GM19438 (cell line): ENCODE data around the gene UCN3.

Experiments used
- ATAC-seq: cut with Tn5 transposase; IDR thresholded peaks from one replicate; pipeline ENCODE4 v1.9.1; 2021; ENCODE audit warnings: low read depth; ENCODE audit not compliant: unreplicated experiment

UCN3 gene

DNA sequence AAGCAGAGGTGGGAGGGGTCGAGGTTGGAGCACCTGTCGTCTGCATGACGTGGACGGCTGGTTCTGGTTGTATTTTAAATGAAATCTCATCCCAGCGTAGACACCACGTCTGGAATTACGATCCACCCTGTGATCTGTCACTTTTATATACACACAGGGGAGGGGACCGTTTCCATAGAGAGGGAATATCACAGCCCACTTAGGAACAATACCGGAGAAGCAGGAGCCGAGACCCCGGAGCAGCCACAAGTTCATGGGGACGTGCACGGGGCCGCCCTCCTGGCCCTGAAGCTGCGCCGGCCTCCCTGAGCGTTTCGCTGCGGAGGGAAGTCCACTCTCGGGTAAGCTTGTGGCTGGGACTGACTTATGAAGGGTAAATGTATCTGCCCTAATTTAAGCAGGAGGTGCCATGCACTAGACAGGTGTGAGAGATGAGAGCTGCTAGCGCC lies at the start of gene UCN3:
UCN3 (plus strand) TSS at position 77 of the 449 bp plus-strand sequence. CDS start 8,755 bp downstream, outside the sequence.
- ATAC-seq, result no peak

DNA sequence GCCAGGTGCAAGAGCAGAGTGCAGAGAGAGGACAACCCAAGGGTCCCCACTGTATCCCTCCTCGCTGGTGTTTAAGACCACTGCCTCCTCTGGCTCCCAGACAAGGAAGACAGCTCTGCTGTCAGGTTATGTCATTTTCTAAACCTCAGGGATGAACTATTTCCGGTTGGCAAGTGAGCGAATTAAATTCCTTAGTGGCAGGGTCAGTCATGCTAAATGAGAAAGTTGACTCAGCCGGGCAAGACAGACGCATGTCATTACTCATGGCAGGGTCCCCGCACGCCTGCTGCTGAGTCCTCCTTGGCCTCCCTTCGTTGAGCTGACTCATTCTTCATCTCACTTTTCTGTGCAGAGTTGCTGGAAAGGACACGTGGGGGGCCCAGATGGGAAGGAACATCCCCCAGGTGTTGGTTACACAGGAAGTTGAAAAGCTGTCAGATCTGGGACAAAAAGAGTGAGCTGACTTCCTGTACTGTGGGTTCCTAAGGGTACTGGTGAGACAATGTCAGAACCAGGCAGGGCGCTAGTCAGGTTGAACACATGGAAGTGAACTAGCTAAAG lies 47.1 kb upstream of the UCN3 start:
- no peak for ATAC-seq

GRCh38 chr10:5318148-5318547 lies 46.6 kb upstream of the UCN3 start:
- no peak for ATAC-seq

GRCh38 chr10:5319863-5320262 lies 44.9 kb upstream of the UCN3 start:
- no peak for ATAC-seq

DNA sequence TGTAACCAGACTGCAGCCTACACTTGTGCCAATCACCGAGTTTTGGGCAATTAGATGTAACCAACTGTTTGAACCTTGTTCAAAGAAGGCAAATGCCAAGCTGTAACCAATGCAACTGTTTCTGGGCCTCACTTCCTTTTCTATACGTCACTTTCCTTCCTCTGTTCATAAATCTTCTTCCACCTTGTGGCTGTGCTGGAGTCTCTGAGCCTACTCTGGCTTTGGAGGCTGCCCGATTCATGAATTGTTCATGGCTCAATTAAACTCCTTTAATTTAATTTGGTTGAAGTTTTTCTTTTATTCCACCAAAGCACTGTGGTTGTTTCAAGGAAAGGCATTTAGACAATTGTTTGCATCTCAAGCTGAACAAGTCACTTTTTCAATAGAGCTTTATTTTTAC lies 43.5 kb upstream of the UCN3 start:
- ATAC-seq, result no peak

DNA sequence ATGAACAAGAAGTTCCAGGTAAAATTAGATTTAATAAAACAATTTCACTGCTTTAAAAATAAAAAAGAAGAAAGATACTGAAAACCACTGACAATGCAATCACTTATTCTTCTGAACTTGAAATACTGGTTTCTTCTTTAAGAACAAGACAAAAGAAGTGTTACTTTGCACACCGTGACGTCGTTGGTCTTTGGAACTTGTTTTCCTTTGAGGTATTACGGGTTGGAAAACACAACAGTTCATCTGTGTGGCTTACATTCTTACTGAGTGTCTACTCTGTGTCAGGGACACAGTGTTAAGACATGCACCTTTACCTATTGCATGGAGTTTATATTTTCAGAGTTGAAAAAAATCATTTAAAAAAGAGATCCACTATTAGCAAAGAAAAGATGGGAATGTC lies 41.3 kb upstream of the UCN3 start:
- ATAC-seq, result no peak

GRCh38 chr10:5325076-5325475 lies 39.7 kb upstream of the UCN3 start:
- ATAC-seq, result no peak

- no peak for ATAC-seq
Measured at GRCh38 chr10:5334196-5334880, 30.4 kb upstream of the UCN3 start.

DNA sequence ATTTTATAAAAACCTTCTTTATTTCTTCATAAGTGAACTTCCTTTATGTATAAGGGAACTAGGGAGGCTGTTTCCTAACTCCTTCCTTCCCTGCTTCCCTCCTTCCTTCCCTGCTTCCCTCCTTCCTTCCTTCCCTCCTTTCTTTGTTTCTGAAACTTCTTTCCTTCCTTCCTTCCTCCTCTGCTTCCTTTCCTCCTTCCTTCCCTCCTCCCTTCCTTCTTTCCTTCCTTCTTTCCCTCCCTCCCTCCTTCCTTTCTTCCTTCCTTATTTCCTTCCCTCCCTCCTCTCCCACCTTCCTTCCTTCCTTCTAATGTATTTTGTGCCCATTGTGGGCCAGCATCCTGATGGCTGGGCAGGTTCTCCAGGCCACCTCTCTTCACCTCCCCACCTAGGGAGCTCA lies 26.8 kb upstream of the UCN3 start:
- ATAC-seq, result no peak

DNA sequence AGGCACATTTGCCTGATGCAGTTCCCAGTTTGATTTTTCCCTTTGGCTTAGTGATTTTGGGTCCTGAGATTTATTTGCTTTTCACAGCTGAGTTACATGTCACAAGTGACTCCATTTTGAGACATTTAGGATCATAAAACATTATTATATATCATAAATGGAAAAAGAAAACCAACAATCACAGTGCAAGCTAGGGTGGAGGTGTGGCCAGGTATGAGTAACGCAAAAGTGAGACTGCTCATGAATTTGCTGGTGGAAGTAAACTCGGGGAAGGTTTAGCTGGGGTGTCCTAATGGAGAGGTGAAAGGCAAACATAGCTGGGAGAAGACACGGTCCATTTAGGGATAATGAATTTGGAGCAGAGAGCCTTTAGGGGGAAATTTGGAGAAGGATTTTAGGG lies 21.7 kb upstream of the UCN3 start:
- no peak for ATAC-seq

DNA sequence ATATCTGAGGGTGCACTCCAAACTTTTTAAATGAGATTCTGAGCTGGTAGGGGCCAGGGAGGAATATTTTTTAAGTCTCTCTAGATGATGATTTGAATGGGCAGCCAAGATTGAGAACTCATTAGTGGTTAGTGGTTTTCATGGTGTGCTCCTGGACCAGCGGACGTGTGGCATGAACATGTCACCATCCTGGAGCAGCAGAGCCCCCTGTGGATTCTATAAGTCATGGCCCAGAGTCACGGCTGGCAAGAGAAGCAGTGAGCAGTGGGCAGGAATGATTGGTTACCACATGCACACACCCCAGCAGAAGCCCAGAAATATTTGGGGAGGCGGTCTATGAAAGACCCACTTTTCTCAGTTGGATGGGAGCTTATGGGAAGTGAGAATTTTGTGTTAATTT lies 21.2 kb upstream of the UCN3 start:
- no peak for ATAC-seq

GRCh38 chr10:5343979-5344378 lies 20.8 kb upstream of the UCN3 start:
- ATAC-seq, result no peak

- ATAC-seq, result no peak
Measured at GRCh38 chr10:5344746-5345145, 20.0 kb upstream of the UCN3 start.

DNA sequence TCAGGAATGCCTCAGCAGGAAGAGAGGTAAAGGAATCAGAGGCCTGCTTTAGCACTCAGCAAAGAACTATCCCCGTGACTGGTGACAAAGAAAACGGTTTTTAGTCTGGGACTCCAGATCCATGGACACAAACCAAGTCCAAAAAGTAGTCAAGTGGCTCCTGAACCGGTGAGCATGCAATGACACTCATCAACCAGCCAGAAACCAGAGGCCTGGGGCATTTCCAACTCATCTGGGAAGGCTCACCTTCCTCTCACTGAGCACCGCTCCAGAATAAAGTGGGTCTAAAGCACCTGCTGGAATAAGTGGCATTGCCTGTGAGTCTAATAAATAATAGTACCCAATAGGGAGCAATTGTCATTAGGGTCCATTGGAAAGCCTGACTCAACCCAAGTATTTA lies 17.9 kb upstream of the UCN3 start:
- no peak for ATAC-seq

DNA sequence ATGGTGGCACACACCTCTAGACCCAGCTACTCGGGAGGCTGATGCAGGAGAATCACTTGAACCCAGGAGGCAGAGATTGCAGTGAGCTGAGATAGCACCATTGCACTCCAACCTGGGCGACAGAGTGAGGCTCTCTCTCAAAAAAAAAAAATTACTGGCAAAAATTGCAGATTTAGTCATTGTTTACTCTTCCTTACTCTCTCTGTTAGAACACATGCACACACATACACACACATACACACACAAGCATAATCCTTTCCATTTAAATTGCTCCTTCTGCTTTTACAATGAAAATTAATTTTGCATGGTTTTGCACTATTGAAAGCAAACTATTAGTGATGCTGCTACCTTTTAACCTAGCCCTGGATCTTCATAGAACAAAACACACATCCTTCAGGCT lies 15.4 kb upstream of the UCN3 start:
- no peak for ATAC-seq

- ATAC-seq, result no peak
Measured at GRCh38 chr10:5354068-5354467, 10.7 kb upstream of the UCN3 start.

- no peak for ATAC-seq
Measured at GRCh38 chr10:5355594-5356301, 9.0 kb upstream of the UCN3 start.

DNA sequence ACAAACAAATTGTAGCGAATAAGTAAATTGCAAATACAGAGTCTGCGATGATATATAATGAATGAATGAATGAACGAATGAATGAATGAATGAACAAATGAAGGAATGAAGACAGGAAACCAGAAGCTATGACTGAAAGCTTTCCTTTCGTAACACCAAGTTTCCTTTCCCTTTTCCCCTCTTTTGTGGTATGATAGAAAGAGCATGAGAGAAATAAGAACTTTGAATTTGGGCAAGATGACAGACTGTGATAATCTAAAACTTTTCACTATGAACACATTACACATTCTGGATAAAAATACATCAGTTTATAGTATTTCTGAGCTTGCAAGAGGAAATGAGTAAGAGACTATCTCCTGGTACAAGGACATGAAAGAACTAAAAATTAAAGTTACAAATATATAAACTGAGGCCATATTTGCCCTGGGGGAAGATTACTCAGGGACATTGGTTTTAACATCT lies 8.4 kb upstream of the UCN3 start:
- ATAC-seq, result no peak

DNA sequence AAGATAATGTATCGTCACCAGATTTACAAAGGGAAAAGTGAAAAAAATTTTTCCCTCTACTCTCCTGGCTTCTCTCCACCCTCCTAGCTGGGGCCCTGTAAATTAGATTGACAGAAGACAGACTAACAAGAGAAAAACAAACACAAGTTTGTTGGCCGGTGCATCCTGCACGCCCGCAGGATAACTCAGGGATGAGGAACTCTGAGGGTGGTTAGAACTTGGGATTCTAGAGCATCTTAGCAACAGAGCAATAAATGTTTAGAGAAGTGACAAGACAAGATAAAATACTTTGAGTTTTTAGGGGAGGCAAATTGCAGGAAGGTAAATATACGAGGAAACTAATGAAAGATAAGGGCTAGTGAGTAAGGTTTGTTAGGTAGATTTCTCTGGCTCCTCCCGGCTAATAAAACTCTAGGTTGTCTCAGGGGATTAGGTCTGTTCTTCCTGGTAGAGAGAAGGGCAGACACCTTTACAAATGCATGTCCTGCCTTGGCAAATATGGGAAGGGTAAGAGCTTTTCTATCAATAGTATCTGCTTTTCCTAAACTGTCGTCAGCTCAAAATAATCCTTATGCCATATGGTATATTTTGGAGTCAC lies 4.3 kb upstream of the UCN3 start:
- ATAC-seq, result no peak

- ATAC-seq, result no peak
Measured at GRCh38 chr10:5361966-5362365, 2.8 kb upstream of the UCN3 start.

- no peak for ATAC-seq
Measured at GRCh38 chr10:5362873-5363272, 1.9 kb upstream of the UCN3 start.
